ENCODE measurements around the gene DNAH8. TPM values are rescaled to one million over a fixed set of nuclear protein-coding genes. Genes with fewer than 3 reads are reported as not detected.

Gene DNAH8
- total and polyA plus RNA-seq, 7 donors, result under 0.01 to 0.22 TPM; not detected in 5

- no peak for DNase-seq
- Histone ChIP-seq H3K27ac (no peak overlapping the region), H3K4me3 (no peak overlapping the region), H3K4me1 (no peaks in the 10 kb centered on the region), H3K9me3 (no peaks in the 10 kb centered on the region), H3K27me3 (no peaks in the 10 kb centered on the region), H3K36me3 (no peaks in the 10 kb centered on the region)
- intact Hi-C loops (cut with DNase I), result no loop called here
- WGBS, 2 donors, result 40 to 80% methylated on average over 2 of the region's 2 CpGs
- TF ChIP-seq POLR2AphosphoS5 (IDR thresholded peaks at IDR 0.05), result no peak
- no peak for TF ChIP-seq POLR2A (IDR thresholded peaks at IDR 0.05)
- no peak for TF ChIP-seq CTCF (IDR thresholded peaks at IDR 0.05)
- no peak for TF ChIP-seq EP300 (IDR thresholded peaks at IDR 0.05)
These were observed 40.8 kb downstream of the DNAH8 start for GRCh38 chr6:38755874-38756273.

GRCh38 chr6:38760097-38760496, 45.0 kb downstream of the DNAH8 start:
- TF ChIP-seq POLR2A (IDR thresholded peaks at IDR 0.05), result no peak
- no peak for TF ChIP-seq CTCF (IDR thresholded peaks at IDR 0.05)
- TF ChIP-seq POLR2AphosphoS5 (IDR thresholded peaks at IDR 0.05), result no peak
- no peak for TF ChIP-seq EP300 (IDR thresholded peaks at IDR 0.05)
- no peak overlapping the region for H3K4me3 ChIP-seq
- no peak for DNase-seq
- no peak overlapping the region for H3K27ac ChIP-seq
- H3K4me1 ChIP-seq, result peaks cover 0 to 6% (median 4%) of the 10 kb centered on the region in 4 donors
- intact Hi-C loops (cut with DNase I), result no loop called here
- H3K9me3 ChIP-seq, result no peaks in the 10 kb centered on the region
- 82 to 85% methylated on average over 1 of the region's 1 CpG for WGBS, 2 donors
- H3K36me3 ChIP-seq, result no peaks in the 10 kb centered on the region
- no peaks in the 10 kb centered on the region for H3K27me3 ChIP-seq

GRCh38 chr6:38762848-38763247, 47.7 kb downstream of the DNAH8 start:
- no peaks in the 10 kb centered on the region for H3K9me3 ChIP-seq
- peak overlapping the region in 1 of 4 donors; percentile 35 for H3K27ac ChIP-seq
- peaks cover 0 to 6% (median 4%) of the 10 kb centered on the region in 4 donors for H3K4me1 ChIP-seq
- no peaks in the 10 kb centered on the region for H3K36me3 ChIP-seq
- no peak overlapping the region for H3K4me3 ChIP-seq
- peak in 2 of 4 donors; percentile 9 to 31 for TF ChIP-seq POLR2AphosphoS5 (IDR thresholded peaks at IDR 0.05)
- TF ChIP-seq POLR2A (IDR thresholded peaks at IDR 0.05), result no peak
- intact Hi-C loops (cut with DNase I), result no loop called here
- DNase-seq, result no peak
- H3K27me3 ChIP-seq, result no peaks in the 10 kb centered on the region

GRCh38 chr6:38767560-38767959, 52.4 kb downstream of the DNAH8 start:
- H3K27me3 ChIP-seq, result no peaks in the 10 kb centered on the region
- 88 to 90% methylated on average over 2 of the region's 2 CpGs for WGBS, 2 donors
- intact Hi-C loops (cut with DNase I), result no loop called here
- H3K27ac ChIP-seq, result no peak overlapping the region
- no peak overlapping the region for H3K4me3 ChIP-seq
- no peaks in the 10 kb centered on the region for H3K36me3 ChIP-seq
- H3K4me1 ChIP-seq, result peaks cover 0 to 6% (median 3%) of the 10 kb centered on the region in 4 donors
- TF ChIP-seq CTCF (IDR thresholded peaks at IDR 0.05) (no peak), POLR2AphosphoS5 (IDR thresholded peaks at IDR 0.05) (no peak), EP300 (IDR thresholded peaks at IDR 0.05) (no peak), POLR2A (IDR thresholded peaks at IDR 0.05) (no peak)
- no peak for DNase-seq
- H3K9me3 ChIP-seq, result peaks cover 0 to 2% (median 0%) of the 10 kb centered on the region in 4 donors

- Histone ChIP-seq H3K4me3 (no peak overlapping the region), H3K4me1 (no peaks in the 10 kb centered on the region), H3K27me3 (no peaks in the 10 kb centered on the region), H3K36me3 (no peaks in the 10 kb centered on the region), H3K9me3 (peaks cover 0 to 2% (median 0%) of the 10 kb centered on the region in 4 donors), H3K27ac (no peak overlapping the region)
- intact Hi-C loops (cut with DNase I), result no loop called here
- TF ChIP-seq EP300 (IDR thresholded peaks at IDR 0.05), result no peak
- no peak for TF ChIP-seq CTCF (IDR thresholded peaks at IDR 0.05)
- TF ChIP-seq POLR2AphosphoS5 (IDR thresholded peaks at IDR 0.05), result no peak
- TF ChIP-seq POLR2A (IDR thresholded peaks at IDR 0.05), result no peak
- 58 to 85% methylated on average over 3 of the region's 3 CpGs for WGBS, 2 donors
- no peak for DNase-seq
These were observed 58.2 kb downstream of the DNAH8 start for GRCh38 chr6:38773338-38773737.

Measured in sigmoid colon (tissue), 7 donors.